HepG2 (cell line): ENCODE results near the gene NPSR1. TPM values are rescaled to one million over a fixed set of nuclear protein-coding genes. Genes with fewer than 3 reads are reported as not detected.

Experiments
- ATAC-seq: fragments of 200-7000 bp; cut with Tn5 transposase; 3 replicates; pipeline ENCODE4 v1.9.1; 2020; ENCODE audit warnings: mild to moderate bottlenecking, moderate library complexity
- BruUV-seq: library from RNA; stranded (reverse); fragments of 400-500 nt; replicated peaks from 2 replicates; lab custom pipeline; 2021; lab: Mats Ljungman, UMichigan
- CTCF ChIA-PET: fragments of 300-600 bp; formaldehyde crosslinking; extraction: SDS; loops from one replicate; lab custom pipeline; 2021; ENCODE audit warnings: low total read pairs, inconsistent platforms, low intra/inter-chr PET ratio; lab: Yijun Ruan, JAX
- POLR2A ChIA-PET: fragments of 350-600 bp; sonication (Branson Sonifier 250); formaldehyde crosslinking; loops from one replicate; lab custom pipeline; 2020; ENCODE audit warnings: antibody characterized with exemption, inconsistent platforms; lab: Yijun Ruan, JAX
- DNase-seq: peaks from one replicate; pipeline ENCODE4 v3.0.0-alpha.2; 2015; ENCODE audit warnings: low spot score
- FAIRE-seq: peaks from 3 replicates; lab custom pipeline; 2011; peaks lifted over from hg19 to GRCh38; lab: Jason Lieb, UNC
- H2AFZ ChIP-seq: one replicate; pipeline ENCODE4 v1.6.1; 2011; ENCODE audit warnings: low read length, inconsistent platforms
- H3K27ac ChIP-seq: fragments of 300-600 bp; 3 replicates; pipeline ENCODE4 v1.8.0; 2011; ENCODE audit warnings: mixed run types, mild to moderate bottlenecking, mixed read lengths, low read length, inconsistent platforms; ENCODE audit not compliant: insufficient read depth; ENCODE audit errors: extremely low read length
- H3K27me3 ChIP-seq, 2 experiments: fragments of 200-600 bp in 1 of 2; 2 replicates in 1 of 2; 3 replicates in 1 of 2; pipeline versions ENCODE4 v1.6.0 to v1.8.0; 2011; ENCODE audit warnings: low read length in 2 of 2, mild to moderate bottlenecking in 2 of 2, moderate library complexity in 2 of 2, inconsistent platforms in 1 of 2; ENCODE audit not compliant: insufficient read depth in 2 of 2, control insufficient read depth in 1 of 2
- H3K36me3 ChIP-seq, 2 experiments: fragments of 200-600 bp in 1 of 2; replicated peaks in 1 of 2; 2 replicates in 1 of 2; 3 replicates in 1 of 2; pipeline versions ENCODE4 v1.5.1 to v1.8.0; 2011; ENCODE audit warnings: low read length in 2 of 2, inconsistent platforms in 1 of 2; ENCODE audit not compliant: insufficient read depth in 2 of 2, control insufficient read depth in 1 of 2
- H3K4me1 ChIP-seq: 2 replicates; pipeline ENCODE4 v1.5.1; 2012; ENCODE audit warnings: low read length, inconsistent platforms; ENCODE audit not compliant: insufficient read depth
- H3K4me2 ChIP-seq: 2 replicates; pipeline ENCODE4 v1.6.0; 2011; ENCODE audit warnings: low read depth, low read length, inconsistent platforms
- H3K4me3 ChIP-seq, 3 experiments: fragments of 200-600 bp in 1 of 3; sonication (generic), shearing (Covaris generic) in 1 of 3; replicated peaks in 1 of 3; 2 replicates each; pipeline ENCODE4 v1.5.1; 2011 to 2016; ENCODE audit warnings: low read length in 3 of 3, inconsistent platforms in 2 of 3, low read depth in 2 of 3, mild to moderate bottlenecking in 2 of 3, control low read depth in 1 of 3, mixed read lengths in 1 of 3; ENCODE audit not compliant: insufficient read depth in 1 of 3
- H3K79me2 ChIP-seq: one replicate; pipeline ENCODE4 v1.6.1; 2011; ENCODE audit warnings: low read length, inconsistent platforms; ENCODE audit not compliant: insufficient read depth
- H3K9ac ChIP-seq: 2 replicates; pipeline ENCODE4 v1.6.0; 2011; ENCODE audit warnings: mild to moderate bottlenecking, low read depth, low read length, inconsistent platforms; ENCODE audit not compliant: insufficient read depth
- H3K9me3 ChIP-seq: 2 replicates; pipeline ENCODE4 v1.5.1; 2012; ENCODE audit warnings: mild to moderate bottlenecking, low read length
- H4K20me1 ChIP-seq: 2 replicates; pipeline ENCODE4 v1.6.0; 2011; ENCODE audit warnings: inconsistent platforms, mild to moderate bottlenecking, low read length, moderate library complexity; ENCODE audit not compliant: insufficient read depth
- MEF2D ChIP-seq: sonication (generic); formaldehyde crosslinking; IDR thresholded peaks from 2 replicates; pipeline ENCODE4 v1.5.1; 2020; ENCODE audit warnings: mild to moderate bottlenecking, missing genetic modification reagents
- MIER3 ChIP-seq: IDR thresholded peaks from 2 replicates; pipeline ENCODE4 v1.6.1; 2016; ENCODE audit warnings: missing compliant biosample characterization, borderline replicate concordance
- NR3C1 ChIP-seq: sonication (generic); formaldehyde crosslinking; IDR thresholded peaks from 2 replicates; pipeline ENCODE4 v1.4.0; 2020; ENCODE audit warnings: missing genetic modification reagents
- PAWR ChIP-seq: sonication (generic); formaldehyde crosslinking; IDR thresholded peaks from 2 replicates; pipeline ENCODE4 v1.4.0; 2020; ENCODE audit warnings: missing genetic modification reagents, mild to moderate bottlenecking, borderline replicate concordance
- PAX8 ChIP-seq: sonication (generic); formaldehyde crosslinking; IDR thresholded peaks from 2 replicates; pipeline ENCODE4 v1.8.0; 2022; ENCODE audit warnings: mild to moderate bottlenecking, missing genetic modification reagents, borderline replicate concordance
- RARA ChIP-seq: IDR thresholded peaks from 2 replicates; pipeline ENCODE4 v1.6.1; 2016; ENCODE audit warnings: missing genetic modification reagents, missing compliant biosample characterization
- RARG ChIP-seq: sonication (generic); formaldehyde crosslinking; IDR thresholded peaks from 2 replicates; pipeline ENCODE4 v1.4.0; 2020; ENCODE audit warnings: low read depth, mild to moderate bottlenecking, missing genetic modification reagents
- SMC3 ChIP-seq: IDR thresholded peaks from 2 replicates; pipeline ENCODE4 v1.6.1; 2011; ENCODE audit warnings: low read length, improper control_type of control experiment
- ZNF224 ChIP-seq: sonication (generic); formaldehyde crosslinking; IDR thresholded peaks from 2 replicates; pipeline ENCODE4 v1.5.0; 2020; ENCODE audit warnings: mild to moderate bottlenecking, missing genetic modification reagents
- ZNF33B ChIP-seq: sonication (generic); formaldehyde crosslinking; IDR thresholded peaks from 2 replicates; pipeline ENCODE4 v1.5.1; 2020; ENCODE audit warnings: mild to moderate bottlenecking, missing genetic modification reagents
- ZNF674 ChIP-seq: sonication (generic); formaldehyde crosslinking; IDR thresholded peaks from 2 replicates; pipeline ENCODE4 v1.5.0; 2020; ENCODE audit warnings: low read depth, mild to moderate bottlenecking, missing genetic modification reagents
- ZSCAN30 ChIP-seq: sonication (generic); formaldehyde crosslinking; IDR thresholded peaks from 2 replicates; pipeline ENCODE4 v1.5.0; 2020; ENCODE audit warnings: mild to moderate bottlenecking, missing genetic modification reagents
- WGBS: methylation state at CpG from one replicate; pipeline ENCODE4 v1.1.6; 2017; ENCODE audit warnings: low lambda C conversion rate; 5-methylcytosine and 5-hydroxymethylcytosine counted together
- in situ Hi-C: cut with HindIII; loops from 2 replicates; pipeline ENCODE4 v1.10.0; 2017; ENCODE audit warnings: low pct_unique_long_range_greater_than_20kb; ENCODE audit not compliant: extremely low pct_ligation_motif_present
- intact Hi-C: fragments of 100-400 bp; cut with micrococcal nuclease; formaldehyde crosslinking; loops from one replicate; pipeline ENCODE4 v1.10.0; 2022; ENCODE audit not compliant: unreplicated experiment
- polyA plus RNA-seq, 8 experiments: library from polyadenylated mRNA; depleted of rRNA in 3 of 8; stranded (reverse) in 7 of 8; unstranded in 1 of 8; fragments of >200 nt; fragmentation: Illumina TruSeq in 4 of 8; extraction: Trizol in 4 of 8; gene quantifications; 2 replicates each; pipeline versions ENCODE4 v1.2.1 to v1.2.3, GENCODE V29; 2011 to 2016; ENCODE audit warnings: low read depth in 4 of 8, missing spikeins in 1 of 8, mixed read lengths in 1 of 8; ENCODE audit not compliant: insufficient read depth in 1 of 8
- total RNA-seq, 5 experiments: library from RNA; depleted of rRNA; stranded (reverse); fragments of >200 nt; fragmentation: Illumina TruSeq; extraction: Trizol; gene quantifications; 2 replicates each; pipeline ENCODE4 v1.2.3, GENCODE V29; 2016; ENCODE audit warnings: low read depth in 1 of 5
- TF ChIP-seq, protein P1 (sequence below): sonication (generic); formaldehyde crosslinking; IDR thresholded peaks from 2 replicates; pipeline ENCODE4 v1.4.0; 2020; ENCODE audit warnings: missing genetic modification reagents, mild to moderate bottlenecking, borderline replicate concordance
- TF ChIP-seq, protein P2 (sequence below): sonication (generic); formaldehyde crosslinking; IDR thresholded peaks from 2 replicates; pipeline ENCODE4 v1.4.0; 2020; ENCODE audit warnings: mild to moderate bottlenecking, missing genetic modification reagents

NPSR1 gene
- total and polyA plus RNA-seq, 2 of the 13 experiments (the other 11 are each of a cell fraction or from before 2014, with no cell fraction given): not detected

DNA sequence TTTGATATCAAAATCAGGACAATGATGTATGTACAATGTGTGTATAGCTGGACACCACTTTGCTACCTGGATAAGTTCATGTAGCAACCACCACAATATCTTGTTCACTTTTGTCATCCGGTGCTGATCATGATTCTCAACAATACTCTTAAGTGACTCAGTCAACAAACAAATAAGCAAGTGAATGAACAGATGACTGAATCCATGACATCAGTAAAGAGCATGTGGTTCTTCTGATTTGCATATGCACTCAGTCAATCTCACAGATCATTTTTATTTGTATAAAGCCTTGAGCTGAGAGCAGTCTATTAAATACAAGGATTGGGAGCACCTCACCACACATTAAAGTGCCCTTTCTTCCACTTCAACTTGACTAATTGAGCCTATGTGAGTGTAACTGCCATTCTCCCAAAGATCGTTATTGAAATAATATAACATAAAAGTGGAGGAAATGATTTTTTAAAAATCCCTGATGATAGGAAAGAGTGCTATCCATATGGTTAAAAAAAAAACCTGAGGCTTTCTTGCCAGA lies 69.5 kb downstream of the NPSR1 start:
- Histone ChIP-seq H2AFZ (no peak overlapping the region), H4K20me1 (no peaks in the 10 kb centered on the region), H3K9ac (no peak overlapping the region), H3K4me2 (no peak overlapping the region), H3K4me1 (0 out of 2 replicates have a peak, but pooled peaks cover 5% of the 10 kb centered on the region), H3K36me3 (peaks cover 10 to 32% of the 10 kb centered on the region in 2 experiments), H3K9me3 (no peaks in the 10 kb centered on the region), H3K79me2 (peaks cover 3% of the 10 kb centered on the region), H3K27me3 (no peaks in the 10 kb centered on the region), H3K27ac (no peak overlapping the region), H3K4me3 (no peak overlapping the region)
- intact Hi-C loops: no loop called here
- ATAC-seq: no peak
- no TSS peak for BruUV-seq
- no peak for DNase-seq
- in situ Hi-C loops: no loop called here
- CTCF ChIA-PET: no interaction called here
- WGBS: 97% methylated on average over 2 of the region's 2 CpGs
- FAIRE-seq: no peak
- POLR2A ChIA-PET: no interaction called here
- TF ChIP-seq ZNF674 (CRISPR knock-in tag) (no peak), PAX8 (CRISPR knock-in tag) (no peak), ZNF224 (CRISPR knock-in tag) (no peak), RARA (CRISPR knock-in tag) (no peak), NR3C1 (CRISPR knock-in tag) (no peak), ZNF33B (CRISPR knock-in tag) (no peak), PAWR (CRISPR knock-in tag) (no peak), ZSCAN30 (CRISPR knock-in tag) (no peak), MIER3 (CRISPR knock-in tag) (no peak), SMC3 (no peak), RARG (no peak), MEF2D (CRISPR knock-in tag) (no peak)
- TF ChIP-seq, protein P1, sequence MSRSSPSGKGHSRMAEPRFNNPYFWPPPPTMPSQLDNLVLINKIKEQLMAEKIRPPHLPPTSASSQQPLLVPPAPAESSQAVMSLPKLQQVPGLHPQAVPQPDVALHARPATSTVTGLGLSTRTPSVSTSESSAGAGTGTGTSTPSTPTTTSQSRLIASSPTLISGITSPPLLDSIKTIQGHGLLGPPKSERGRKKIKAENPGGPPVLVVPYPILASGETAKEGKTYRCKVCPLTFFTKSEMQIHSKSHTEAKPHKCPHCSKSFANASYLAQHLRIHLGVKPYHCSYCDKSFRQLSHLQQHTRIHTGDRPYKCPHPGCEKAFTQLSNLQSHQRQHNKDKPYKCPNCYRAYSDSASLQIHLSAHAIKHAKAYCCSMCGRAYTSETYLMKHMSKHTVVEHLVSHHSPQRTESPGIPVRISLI (CRISPR knock-in tag): no peak
- TF ChIP-seq, protein P2, sequence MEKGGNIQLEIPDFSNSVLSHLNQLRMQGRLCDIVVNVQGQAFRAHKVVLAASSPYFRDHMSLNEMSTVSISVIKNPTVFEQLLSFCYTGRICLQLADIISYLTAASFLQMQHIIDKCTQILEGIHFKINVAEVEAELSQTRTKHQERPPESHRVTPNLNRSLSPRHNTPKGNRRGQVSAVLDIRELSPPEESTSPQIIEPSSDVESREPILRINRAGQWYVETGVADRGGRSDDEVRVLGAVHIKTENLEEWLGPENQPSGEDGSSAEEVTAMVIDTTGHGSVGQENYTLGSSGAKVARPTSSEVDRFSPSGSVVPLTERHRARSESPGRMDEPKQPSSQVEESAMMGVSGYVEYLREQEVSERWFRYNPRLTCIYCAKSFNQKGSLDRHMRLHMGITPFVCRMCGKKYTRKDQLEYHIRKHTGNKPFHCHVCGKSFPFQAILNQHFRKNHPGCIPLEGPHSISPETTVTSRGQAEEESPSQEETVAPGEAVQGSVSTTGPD (CRISPR knock-in tag): no peak
